ENCODE measurements around the gene AGFG2.
"Not testable (repeated sequence)": the region's sequence is repeated elsewhere in the genome, so short reads cannot be mapped to it uniquely, and the experiment has no call there.

DNA sequence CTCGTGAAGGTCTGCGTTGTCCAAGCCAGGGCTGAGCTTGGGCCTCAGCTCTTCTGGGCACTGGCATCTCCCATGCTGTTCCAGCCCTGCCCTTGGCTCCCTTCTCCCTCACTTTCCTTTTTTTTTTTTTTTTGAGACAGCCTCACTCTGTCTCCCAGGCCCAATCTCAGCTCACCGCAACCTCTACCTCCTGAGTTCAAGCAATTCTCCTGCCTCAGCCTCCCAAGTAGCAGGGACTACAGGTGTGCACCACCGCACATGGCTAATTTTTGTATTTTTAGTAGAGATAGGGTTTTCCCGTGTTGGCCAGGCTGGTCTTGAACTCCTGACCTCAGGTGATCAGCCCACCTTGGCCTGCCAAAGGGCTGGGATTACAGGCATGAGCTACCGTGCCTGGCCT lies 25.4 kb downstream of the AGFG2 start:
- TF ChIP-seq CTCF (IDR thresholded peaks at IDR 0.05; ENCODE audit: low read depth, low read length, poor library complexity, severe bottlenecking); EZH2phosphoT487 (IDR thresholded peaks at IDR 0.05; ENCODE audit: borderline replicate concordance, low read length): not testable (repeated sequence)

Data from DOHH2 (cell line).